Activated B cell treated with CpG ODN at 0.5 μM for 24 hours (primary cell): ENCODE results near the gene ROS1. TPM values are rescaled to one million over a fixed set of nuclear protein-coding genes. Genes with fewer than 3 reads are reported as not detected.

Source experiments
- ATAC-seq: fragments of 200-7000 bp; cut with Tn5 transposase; one replicate; pipeline ENCODE4 v1.10.0; 2021; ENCODE audit warnings: low read depth, mild to moderate bottlenecking, moderate library complexity
- CTCF ChIA-PET: fragments of 350-600 bp; sonication (Branson Sonifier 250); formaldehyde crosslinking; loops from one replicate; lab custom pipeline; 2021; ENCODE audit warnings: antibody characterized with exemption; lab: Charles Lee
- POLR2A ChIA-PET: fragments of 350-600 bp; sonication (Branson Sonifier 250); formaldehyde crosslinking; loops from one replicate; lab custom pipeline; 2021; ENCODE audit warnings: antibody characterized with exemption; lab: Charles Lee
- DNase-seq: peaks from one replicate; pipeline ENCODE4 v3.0.0; 2022
- H3K27ac Mint-ChIP-seq: one replicate; pipeline ENCODE4 v1.8.0; 2020; ENCODE audit warnings: mixed read lengths
- H3K27me3 Mint-ChIP-seq: one replicate; pipeline ENCODE4 v1.8.0; 2021; ENCODE audit warnings: mixed read lengths
- H3K36me3 Mint-ChIP-seq: one replicate; pipeline ENCODE4 v1.8.0; 2021; ENCODE audit warnings: low read depth, mixed read lengths
- H3K4me1 Mint-ChIP-seq: one replicate; pipeline ENCODE4 v1.8.0; 2021; ENCODE audit warnings: mixed read lengths
- H3K4me3 Mint-ChIP-seq: one replicate; pipeline ENCODE4 v1.8.0; 2020; ENCODE audit warnings: mild to moderate bottlenecking, mixed read lengths
- H3K9me3 Mint-ChIP-seq: one replicate; pipeline ENCODE4 v1.8.0; 2020; ENCODE audit warnings: mixed read lengths
- intact Hi-C: fragments of 100-400 bp; cut with micrococcal nuclease; formaldehyde crosslinking; loops from one replicate; pipeline ENCODE4 v1.15.1; 2024
- total RNA-seq: library from RNA; stranded (reverse); gene quantifications from 2 replicates; pipeline ENCODE4 v1.2.3, GENCODE V29; 2022
- TF ChIP-seq, protein P1 (sequence below): fragments of 200-600 bp; IDR thresholded peaks from one replicate; pipeline ENCODE4 v1.8.0; 2022; ENCODE audit warnings: antibody characterized with exemption, mild to moderate bottlenecking

Gene ROS1
- total RNA-seq, 1 donor from 2014 or later = not detected

DNA sequence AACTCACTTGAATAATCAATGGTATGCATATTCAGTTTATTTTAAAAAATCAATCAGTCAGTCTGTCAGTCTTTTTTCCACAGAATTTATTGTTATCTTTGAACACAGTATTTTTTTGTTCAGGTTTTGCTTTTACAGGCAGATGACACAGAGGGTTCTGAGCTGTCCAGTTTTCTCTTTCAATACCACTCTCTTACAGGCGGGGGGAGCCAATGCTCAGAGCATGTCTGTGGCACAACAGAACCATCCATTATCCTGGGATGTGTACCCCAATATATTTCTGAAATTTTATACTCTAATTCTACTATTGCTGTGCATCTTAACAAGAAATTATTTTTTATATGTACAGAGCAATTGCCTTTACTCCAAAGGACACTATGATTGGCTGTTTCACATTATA is 21.2 kb downstream of the ROS1 start:
- H3K27ac Mint-ChIP-seq = no peak overlapping the region
- TF ChIP-seq, protein P1, sequence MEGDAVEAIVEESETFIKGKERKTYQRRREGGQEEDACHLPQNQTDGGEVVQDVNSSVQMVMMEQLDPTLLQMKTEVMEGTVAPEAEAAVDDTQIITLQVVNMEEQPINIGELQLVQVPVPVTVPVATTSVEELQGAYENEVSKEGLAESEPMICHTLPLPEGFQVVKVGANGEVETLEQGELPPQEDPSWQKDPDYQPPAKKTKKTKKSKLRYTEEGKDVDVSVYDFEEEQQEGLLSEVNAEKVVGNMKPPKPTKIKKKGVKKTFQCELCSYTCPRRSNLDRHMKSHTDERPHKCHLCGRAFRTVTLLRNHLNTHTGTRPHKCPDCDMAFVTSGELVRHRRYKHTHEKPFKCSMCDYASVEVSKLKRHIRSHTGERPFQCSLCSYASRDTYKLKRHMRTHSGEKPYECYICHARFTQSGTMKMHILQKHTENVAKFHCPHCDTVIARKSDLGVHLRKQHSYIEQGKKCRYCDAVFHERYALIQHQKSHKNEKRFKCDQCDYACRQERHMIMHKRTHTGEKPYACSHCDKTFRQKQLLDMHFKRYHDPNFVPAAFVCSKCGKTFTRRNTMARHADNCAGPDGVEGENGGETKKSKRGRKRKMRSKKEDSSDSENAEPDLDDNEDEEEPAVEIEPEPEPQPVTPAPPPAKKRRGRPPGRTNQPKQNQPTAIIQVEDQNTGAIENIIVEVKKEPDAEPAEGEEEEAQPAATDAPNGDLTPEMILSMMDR = no peak
- H3K27me3 Mint-ChIP-seq = peaks cover 5% of the 10 kb centered on the region
- POLR2A ChIA-PET = no interaction called here
- intact Hi-C loops = no loop called here
- no peak for ATAC-seq
- DNase-seq = no peak
- H3K9me3 Mint-ChIP-seq = no peaks in the 10 kb centered on the region
- no peaks in the 10 kb centered on the region for H3K4me1 Mint-ChIP-seq
- no peaks in the 10 kb centered on the region for H3K36me3 Mint-ChIP-seq
- no peak overlapping the region for H3K4me3 Mint-ChIP-seq
- CTCF ChIA-PET = no interaction called here

DNA sequence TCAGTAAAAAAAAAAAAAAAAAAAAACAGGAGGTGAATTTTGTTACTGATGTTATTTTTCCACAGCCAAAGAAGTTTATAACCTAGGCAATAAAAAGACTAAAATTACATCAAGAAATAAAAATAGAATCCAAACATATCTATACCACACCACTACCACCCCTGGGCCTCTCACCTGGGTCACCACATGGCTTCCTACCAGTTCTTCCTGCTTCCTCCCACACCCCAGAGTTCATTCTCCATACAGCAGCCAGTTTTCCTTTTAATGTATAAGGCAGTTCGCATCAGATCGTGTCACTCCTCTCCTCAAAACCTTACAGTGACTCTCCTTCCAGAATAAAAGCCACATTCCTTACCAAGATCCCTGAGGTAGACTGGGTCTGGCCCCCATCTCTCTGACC is 23.9 kb downstream of the ROS1 start:
- DNase-seq (no peak), ATAC-seq (no peak)
- ChIA-PET POLR2A (no interaction called here), CTCF (no interaction called here)
- Mint-ChIP-seq H3K36me3 (no peaks in the 10 kb centered on the region), H3K4me3 (no peak overlapping the region), H3K4me1 (no peaks in the 10 kb centered on the region), H3K9me3 (no peaks in the 10 kb centered on the region), H3K27me3 (no peaks in the 10 kb centered on the region), H3K27ac (no peak overlapping the region)
- intact Hi-C loops = no loop called here
- TF ChIP-seq, protein P1 = no peak

DNA sequence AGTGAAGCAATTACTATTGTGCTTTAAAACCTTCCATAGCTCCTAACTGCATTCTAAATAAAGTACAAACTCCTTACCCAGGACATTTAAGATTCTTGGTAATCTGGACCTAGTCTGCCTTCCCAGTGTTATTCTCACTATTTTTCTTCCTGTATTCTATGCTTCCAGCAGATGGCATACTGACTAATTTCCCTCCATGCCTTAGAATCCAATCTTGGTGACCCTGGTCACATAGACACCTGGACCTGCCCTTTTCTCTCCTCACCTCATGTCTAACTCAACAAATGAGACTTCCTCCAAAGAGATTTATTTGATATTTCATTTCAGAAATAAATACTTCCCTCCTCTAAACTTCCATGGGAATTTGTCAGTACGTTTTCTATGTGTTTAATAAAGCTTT is 25.8 kb downstream of the ROS1 start:
- H3K4me3 Mint-ChIP-seq = no peak overlapping the region
- no peak overlapping the region for H3K27ac Mint-ChIP-seq
- H3K36me3 Mint-ChIP-seq = no peaks in the 10 kb centered on the region
- no peak for DNase-seq
- ATAC-seq = no peak
- no peaks in the 10 kb centered on the region for H3K9me3 Mint-ChIP-seq
- CTCF ChIA-PET = interaction anchor here (0.9 kb wide), 1 partner anchor 52 kb away, joined by 3 read pairs; no protein-coding TSS in a partner anchor
- TF ChIP-seq, protein P1 = no peak
- H3K27me3 Mint-ChIP-seq = peaks cover 2% of the 10 kb centered on the region
- POLR2A ChIA-PET = no interaction called here
- intact Hi-C loops = loop anchor here (1.0 kb wide), 1 partner anchor 156 kb away; no protein-coding TSS in a partner anchor
- no peaks in the 10 kb centered on the region for H3K4me1 Mint-ChIP-seq

DNA sequence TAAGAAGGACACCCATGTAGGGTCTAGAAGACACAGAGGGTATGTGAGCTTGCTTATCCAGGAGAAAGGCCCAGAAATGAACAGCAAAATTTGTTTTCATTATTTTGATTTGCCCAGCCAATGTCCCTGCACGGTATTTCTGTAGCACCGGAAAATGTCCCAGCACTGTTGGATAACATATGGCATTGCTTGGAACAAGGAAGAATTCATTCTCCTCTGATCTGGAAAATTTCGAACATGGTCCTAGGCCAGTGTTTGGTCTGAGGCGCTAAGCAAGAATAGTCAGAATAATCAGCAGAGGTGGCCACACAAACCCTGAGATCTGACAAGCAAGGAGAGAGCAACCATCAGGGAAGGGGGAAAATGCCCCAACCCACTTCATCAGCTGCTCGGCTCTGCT is 26.6 kb downstream of the ROS1 start:
- H3K36me3 Mint-ChIP-seq = no peaks in the 10 kb centered on the region
- H3K9me3 Mint-ChIP-seq = no peaks in the 10 kb centered on the region
- POLR2A ChIA-PET = no interaction called here
- no peak overlapping the region for H3K4me3 Mint-ChIP-seq
- no peaks in the 10 kb centered on the region for H3K4me1 Mint-ChIP-seq
- H3K27ac Mint-ChIP-seq = no peak overlapping the region
- H3K27me3 Mint-ChIP-seq = peaks cover 2% of the 10 kb centered on the region
- TF ChIP-seq, protein P1 = no peak
- DNase-seq (no peak), ATAC-seq (no peak)
- CTCF ChIA-PET = interaction anchor here (0.9 kb wide), 1 partner anchor 53 kb away, joined by 3 read pairs; no protein-coding TSS in a partner anchor
- intact Hi-C loops = no loop called here

DNA sequence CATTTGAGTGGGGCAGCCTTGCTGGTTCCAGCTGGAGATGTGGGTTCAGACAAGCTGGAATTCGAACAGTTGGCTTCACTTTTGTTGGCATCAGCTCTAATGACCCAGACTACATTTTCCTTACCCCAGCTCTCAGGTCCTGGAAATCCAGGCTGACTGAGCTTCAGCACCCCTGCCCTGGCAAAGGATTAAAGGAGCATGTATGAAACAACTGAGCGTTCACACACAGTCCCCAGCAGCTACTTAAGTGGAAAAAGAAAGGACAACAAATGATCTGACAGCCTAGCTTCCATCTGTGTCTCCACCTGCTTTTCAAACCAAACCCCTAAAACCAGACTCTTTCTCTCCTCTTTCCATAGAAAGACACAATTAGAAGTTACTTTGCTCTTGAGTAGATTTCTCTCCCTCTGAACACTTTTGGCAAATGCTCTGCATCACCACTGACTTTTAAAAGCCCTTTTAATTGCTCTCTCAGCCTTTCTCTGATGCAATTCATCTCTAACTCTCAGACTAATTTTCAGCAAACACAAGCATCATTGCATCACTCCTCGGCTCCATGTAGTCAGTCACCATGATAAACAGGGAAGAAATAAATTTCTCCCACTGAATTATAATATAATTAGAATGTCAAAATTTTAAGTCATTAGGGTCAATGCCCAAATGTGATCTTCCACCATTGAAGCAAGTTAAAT is 28.1 kb downstream of the ROS1 start:
- intact Hi-C loops = no loop called here
- POLR2A ChIA-PET = no interaction called here
- H3K27ac Mint-ChIP-seq = no peak overlapping the region
- no peak for DNase-seq
- H3K27me3 Mint-ChIP-seq = peaks cover 2% of the 10 kb centered on the region
- TF ChIP-seq, protein P1 = no peak
- H3K9me3 Mint-ChIP-seq = no peaks in the 10 kb centered on the region
- no peaks in the 10 kb centered on the region for H3K36me3 Mint-ChIP-seq
- CTCF ChIA-PET = no interaction called here
- no peak overlapping the region for H3K4me3 Mint-ChIP-seq
- no peak for ATAC-seq
- no peaks in the 10 kb centered on the region for H3K4me1 Mint-ChIP-seq
